SIG-M5 treated with dmso at 0.1 percent for 504 hours (cell line): Measurements from ENCODE around the gene NHEJ1.

Experiments
- DNase-seq: peaks from one replicate; lab custom pipeline; 2025; ENCODE audit not compliant: unreplicated experiment; lab: John Stamatoyannopoulos, UW

NHEJ1 gene

GRCh38 chr2:219124381-219125110, 36.1 kb downstream of the NHEJ1 start:
- no peak for DNase-seq

- no peak for DNase-seq
These were observed 37.1 kb downstream of the NHEJ1 start for GRCh38 chr2:219123356-219124135.

- DNase-seq, result no peak
These were observed 38.2 kb downstream of the NHEJ1 start for GRCh38 chr2:219122202-219122980.

DNA sequence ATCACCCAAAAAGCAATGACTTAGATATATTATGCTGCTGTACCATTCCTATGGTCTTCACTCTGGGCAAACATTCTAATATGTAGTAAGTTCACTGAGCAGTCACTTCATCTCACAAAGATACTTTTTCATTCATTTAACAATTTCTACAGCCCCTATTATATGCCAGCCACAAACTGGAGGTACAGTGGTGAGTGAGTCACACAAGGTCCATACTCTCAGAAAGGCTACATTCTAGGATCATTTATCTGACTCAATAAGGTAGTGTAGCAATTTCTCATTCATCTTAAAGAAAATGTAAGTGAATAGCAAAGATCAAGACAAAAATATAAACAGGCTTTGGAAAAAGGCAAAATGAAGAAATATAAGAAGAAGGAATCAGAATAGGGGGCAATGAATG, 40.5 kb downstream of the NHEJ1 start:
- DNase-seq, result no peak

DNA sequence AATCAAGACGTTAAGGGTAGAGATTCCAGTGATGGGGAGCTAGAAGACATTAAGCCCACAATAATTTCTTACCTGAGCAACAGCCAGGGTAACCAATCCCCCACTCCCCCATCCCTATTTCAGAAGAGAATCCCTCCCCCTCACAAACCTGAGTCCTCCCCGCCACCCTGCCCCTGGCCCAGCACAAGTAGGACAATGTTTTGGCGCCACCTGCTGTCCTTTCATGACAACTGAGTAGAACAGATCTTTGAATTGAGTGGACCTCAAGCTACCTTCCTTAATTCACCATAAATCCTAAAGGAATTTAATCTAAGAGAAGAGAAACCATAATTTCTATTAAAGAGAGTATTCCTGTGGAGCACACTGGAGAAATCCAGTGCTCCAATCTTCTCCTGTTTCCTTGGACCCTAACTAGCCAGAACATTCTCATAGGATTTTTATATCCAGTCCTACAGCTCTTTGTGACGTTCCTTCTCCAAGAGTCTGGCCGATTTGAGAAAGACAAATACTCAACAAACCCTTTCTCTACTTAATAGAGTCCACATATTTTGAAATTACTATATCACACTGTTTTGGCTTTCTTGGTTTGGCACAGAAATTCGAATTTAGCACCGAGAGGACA, 41.1 kb downstream of the NHEJ1 start:
- peak; percentile 38 for DNase-seq

DNA sequence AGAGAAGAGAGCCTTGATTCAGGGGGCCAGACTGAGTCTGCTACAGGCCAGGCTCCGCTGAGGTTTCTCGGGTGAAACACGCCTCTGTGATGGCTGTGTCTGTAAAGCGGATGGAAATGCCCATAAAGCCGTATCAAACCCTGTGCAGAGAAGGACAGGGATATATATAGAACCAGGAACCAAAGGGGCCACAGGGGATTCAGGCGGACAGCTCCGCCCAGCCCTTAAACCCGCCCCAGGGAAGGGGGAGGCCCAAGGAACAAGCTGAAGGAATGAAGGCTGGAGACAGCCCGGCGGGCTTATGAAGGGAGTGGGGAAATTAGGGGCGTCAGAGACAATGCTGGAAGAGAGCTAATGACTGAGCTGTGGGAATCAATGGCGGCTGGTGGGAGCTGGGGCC, 42.1 kb downstream of the NHEJ1 start:
- no peak for DNase-seq

- no peak for DNase-seq
These were observed 43.6 kb downstream of the NHEJ1 start for GRCh38 chr2:219116776-219117646.

GRCh38 chr2:219112651-219113338, 47.8 kb downstream of the NHEJ1 start:
- DNase-seq, result no peak

- no peak for DNase-seq
These were observed 48.6 kb downstream of the NHEJ1 start for GRCh38 chr2:219112062-219112406.

- no peak for DNase-seq
These were observed 49.1 kb downstream of the NHEJ1 start for GRCh38 chr2:219111375-219112061.

- peak; percentile 71 for DNase-seq
These were observed 51.1 kb downstream of the NHEJ1 start for GRCh38 chr2:219109471-219109870.

DNA sequence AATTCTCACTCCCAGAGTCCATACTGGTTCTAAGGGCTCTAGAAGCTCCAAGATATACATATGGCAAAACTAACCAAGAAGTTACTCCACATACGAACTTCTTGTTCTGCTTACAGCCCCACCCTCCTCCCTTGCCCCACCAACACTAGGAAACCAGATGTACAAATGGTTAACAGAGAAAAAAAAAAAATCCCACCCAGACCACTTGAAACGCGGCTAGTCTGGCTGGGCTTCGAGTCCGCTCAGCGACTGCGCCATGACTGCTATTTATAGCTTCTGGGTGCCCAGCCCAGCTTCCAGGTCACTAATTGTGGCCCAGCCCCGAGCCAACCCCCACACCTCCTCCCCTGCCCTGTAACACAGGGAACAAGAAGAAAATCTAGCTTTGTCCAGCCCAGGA, 52.9 kb downstream of the NHEJ1 start:
- no peak for DNase-seq

- DNase-seq, result no peak
These were observed 54.4 kb downstream of the NHEJ1 start for GRCh38 chr2:219106251-219106650.

GRCh38 chr2:219104107-219105035, 56.2 kb downstream of the NHEJ1 start:
- DNase-seq, result peak; percentile 68

GRCh38 chr2:219099329-219099728, 61.3 kb downstream of the NHEJ1 start:
- peak; percentile 56 for DNase-seq

DNA sequence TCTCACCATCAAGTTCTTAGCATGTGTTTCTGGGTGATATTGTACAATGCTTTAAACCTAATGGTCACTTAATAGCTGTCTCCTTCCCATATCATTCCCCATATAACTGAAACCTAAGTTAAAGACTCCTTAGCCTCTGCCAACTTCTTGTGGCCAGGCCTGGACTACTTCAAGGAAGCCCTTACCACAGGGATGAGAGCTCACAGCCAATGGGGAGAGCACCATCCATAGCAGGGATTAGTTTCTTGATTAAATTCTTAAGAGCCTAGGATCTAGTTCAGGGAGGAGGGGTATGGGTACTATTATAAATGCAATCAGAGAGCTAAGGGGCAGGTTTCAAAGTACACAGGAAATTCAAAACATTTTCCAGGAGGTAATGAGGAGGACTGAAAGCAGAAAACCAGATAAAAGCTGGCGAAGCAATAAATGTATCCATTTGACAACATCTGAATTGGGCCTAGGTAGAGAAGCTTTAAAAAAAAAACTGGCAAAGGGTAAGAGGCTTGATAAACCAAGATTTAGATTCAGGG, 65.1 kb downstream of the NHEJ1 start:
- no peak for DNase-seq

DNA sequence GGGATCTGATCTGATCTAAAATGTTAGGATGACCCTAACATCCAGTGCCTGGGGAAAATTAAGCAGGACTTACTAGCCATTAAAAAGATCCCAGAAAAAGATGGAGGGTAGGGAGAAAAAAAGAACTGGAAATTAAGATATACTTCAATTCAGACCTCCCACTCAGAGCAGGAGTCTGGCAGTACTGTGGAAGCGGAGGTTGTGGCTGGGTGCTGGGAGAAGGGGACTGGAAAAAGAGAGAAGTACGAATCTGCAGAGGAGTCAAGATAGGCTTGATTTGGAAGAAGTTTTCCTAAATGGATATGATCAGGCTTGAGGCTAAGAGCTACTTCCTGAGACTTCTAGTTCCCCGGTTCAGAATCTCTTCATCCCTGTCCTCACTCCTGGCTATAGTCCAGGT, 66.4 kb downstream of the NHEJ1 start:
- DNase-seq, result no peak
